IMR-90 (cell line): Measurements from ENCODE around the gene C11orf98. TPM values are rescaled to one million over a fixed set of nuclear protein-coding genes. Genes with fewer than 3 reads are reported as not detected.
A peak's percentile ranks its signal among the peaks of the same experiment; 100 is the strongest.

Experiments
- ATAC-seq: fragments of 200-7000 bp; cut with Tn5 transposase; 2 replicates; pipeline ENCODE4 v1.9.1; 2020; ENCODE audit warnings: low read depth, mild to moderate bottlenecking, moderate library complexity
- BruUV-seq: library from RNA; stranded (reverse); fragments of 400-500 nt; replicated peaks from 2 replicates; lab custom pipeline; 2021; lab: Mats Ljungman, UMichigan
- CTCF ChIA-PET: fragments of 300-600 bp; formaldehyde crosslinking; extraction: SDS; loops from one replicate; lab custom pipeline; 2021; ENCODE audit warnings: antibody characterized with exemption; lab: Yijun Ruan, JAX
- POLR2A ChIA-PET: fragments of 300-600 bp; sonication (Branson Sonifier 250); formaldehyde crosslinking; loops from one replicate; lab custom pipeline; 2022; ENCODE audit warnings: antibody characterized with exemption; ENCODE audit not compliant: unreplicated experiment; lab: Charles Lee
- DNase-seq: peaks from one replicate; pipeline ENCODE4 v3.0.0; 2013
- H2AFZ ChIP-seq: replicated peaks from 2 replicates; pipeline ENCODE3; 2013; ENCODE audit warnings: low read length, mild to moderate bottlenecking; ENCODE audit not compliant: poor library complexity
- H2AK5ac ChIP-seq: 2 replicates; pipeline ENCODE4 v1.6.1; 2013; ENCODE audit warnings: low read depth, low read length, inconsistent platforms
- H2AK9ac ChIP-seq: replicated peaks from 2 replicates; pipeline ENCODE3; 2013; ENCODE audit warnings: mild to moderate bottlenecking, low read depth, low read length, moderate library complexity; ENCODE audit not compliant: poor library complexity
- H2BK120ac ChIP-seq: 2 replicates; pipeline ENCODE4 v1.6.1; 2013; ENCODE audit warnings: low read depth, low read length, inconsistent platforms
- H2BK15ac ChIP-seq: 3 replicates; pipeline ENCODE4 v1.6.1; 2013; ENCODE audit warnings: low read depth, low read length, inconsistent platforms
- H2BK20ac ChIP-seq: 2 replicates; pipeline ENCODE4 v1.6.1; 2013; ENCODE audit warnings: low read depth, mild to moderate bottlenecking, inconsistent platforms, low read length, moderate library complexity
- H2BK5ac ChIP-seq: 2 replicates; pipeline ENCODE4 v1.6.1; 2013; ENCODE audit warnings: mild to moderate bottlenecking, low read depth, low read length, inconsistent platforms; ENCODE audit not compliant: poor library complexity, severe bottlenecking
- H3K14ac ChIP-seq: replicated peaks from 2 replicates; pipeline ENCODE4 v1.6.1; 2013; ENCODE audit warnings: low read depth, low read length, inconsistent platforms
- H3K18ac ChIP-seq: 2 replicates; pipeline ENCODE4 v1.6.1; 2013; ENCODE audit warnings: low read depth, low read length, control low read depth
- H3K23ac ChIP-seq: 2 replicates; pipeline ENCODE4 v1.6.1; 2013; ENCODE audit warnings: low read depth, low read length, inconsistent platforms
- H3K27ac ChIP-seq: 2 replicates; pipeline ENCODE4 v1.5.1; 2013; ENCODE audit warnings: mild to moderate bottlenecking, control low read depth, low read length; ENCODE audit not compliant: insufficient read depth
- H3K27me3 ChIP-seq: 2 replicates; pipeline ENCODE4 v1.6.1; 2013; ENCODE audit warnings: low read length; ENCODE audit not compliant: control insufficient read depth, insufficient read depth
- H3K36me3 ChIP-seq: 2 replicates; pipeline ENCODE4 v1.6.1; 2013; ENCODE audit warnings: low read length, mixed read lengths; ENCODE audit not compliant: control insufficient read depth, insufficient read depth
- H3K4ac ChIP-seq: 2 replicates; pipeline ENCODE4 v1.6.1; 2013; ENCODE audit warnings: low read depth, low read length, inconsistent platforms
- H3K4me1 ChIP-seq: 2 replicates; pipeline ENCODE4 v1.6.1; 2013; ENCODE audit warnings: low read length, mixed read lengths; ENCODE audit not compliant: control insufficient read depth, insufficient read depth
- H3K4me2 ChIP-seq: 2 replicates; pipeline ENCODE4 v1.6.1; 2013; ENCODE audit warnings: low read depth, mild to moderate bottlenecking, control low read depth, low read length, moderate library complexity
- H3K4me3 ChIP-seq: 2 replicates; pipeline ENCODE4 v1.5.1; 2013; ENCODE audit warnings: low read depth, mild to moderate bottlenecking, control low read depth, low read length, moderate library complexity; ENCODE audit not compliant: insufficient read depth
- H3K56ac ChIP-seq: 2 replicates; pipeline ENCODE4 v1.6.1; 2013; ENCODE audit warnings: low read length, inconsistent platforms; ENCODE audit not compliant: insufficient read depth; ENCODE audit errors: extremely low read depth
- H3K79me1 ChIP-seq, 2 experiments: 2 replicates each; pipeline ENCODE4 v1.6.1; 2013; ENCODE audit warnings: low read length in 2 of 2, inconsistent platforms in 1 of 2, low read depth in 1 of 2
- H3K9ac ChIP-seq: 2 replicates; pipeline ENCODE4 v1.6.1; 2013; ENCODE audit warnings: low read depth, low read length, control low read depth
- H3K9me1 ChIP-seq: 2 replicates; pipeline ENCODE4 v1.6.1; 2013; ENCODE audit warnings: low read length, inconsistent platforms; ENCODE audit not compliant: insufficient read depth
- H3K9me3 ChIP-seq: 2 replicates; pipeline ENCODE4 v1.6.1; 2013; ENCODE audit warnings: low read length; ENCODE audit not compliant: control insufficient read depth, insufficient read depth
- H4K20me1 ChIP-seq: 2 replicates; pipeline ENCODE4 v1.6.1; 2013; ENCODE audit warnings: low read length, inconsistent platforms; ENCODE audit not compliant: insufficient read depth
- H4K5ac ChIP-seq: 2 replicates; pipeline ENCODE4 v1.6.1; 2013; ENCODE audit warnings: mild to moderate bottlenecking, low read depth, low read length, control low read depth
- H4K8ac ChIP-seq, 2 experiments: 2 replicates each; pipeline ENCODE4 v1.6.1; 2013; ENCODE audit warnings: low read depth in 2 of 2, low read length in 2 of 2, control low read depth in 1 of 2, inconsistent platforms in 1 of 2
- H4K91ac ChIP-seq: 2 replicates; pipeline ENCODE4 v1.6.1; 2013; ENCODE audit warnings: low read depth, low read length, inconsistent platforms; ENCODE audit not compliant: insufficient read depth
- BHLHE40 ChIP-seq: fragments of 150-350 bp; IDR thresholded peaks from 2 replicates; pipeline ENCODE4 v1.6.1; 2016; ENCODE audit warnings: mild to moderate bottlenecking, low read depth, low read length
- CEBPB ChIP-seq: IDR thresholded peaks from 2 replicates; pipeline ENCODE4 v1.6.1; 2012; ENCODE audit warnings: low read depth, low read length, improper control_type of control experiment
- CHD1 ChIP-seq: IDR thresholded peaks from 2 replicates; pipeline ENCODE4 v1.6.1; 2012; ENCODE audit warnings: low read depth, low read length, improper control_type of control experiment
- CTCF ChIP-seq: conservative IDR thresholded peaks from 2 replicates; pipeline ENCODE4 v1.5.1; 2012; ENCODE audit warnings: mild to moderate bottlenecking, low read depth, low read length, improper control_type of control experiment
- FOS ChIP-seq: fragments of 150-350 bp; IDR thresholded peaks from 2 replicates; pipeline ENCODE4 v1.6.1; 2016; ENCODE audit warnings: low read depth, low read length
- MAFK ChIP-seq: IDR thresholded peaks from 2 replicates; pipeline ENCODE4 v1.6.1; 2012; ENCODE audit warnings: low read depth, low read length, improper control_type of control experiment
- MAZ ChIP-seq: IDR thresholded peaks from 2 replicates; pipeline ENCODE4 v1.6.1; 2012; ENCODE audit warnings: low read depth, mild to moderate bottlenecking, low read length, improper control_type of control experiment, moderate library complexity, borderline replicate concordance
- MXI1 ChIP-seq: IDR thresholded peaks from 2 replicates; pipeline ENCODE4 v1.6.1; 2012; ENCODE audit warnings: low read depth, mild to moderate bottlenecking, low read length, moderate library complexity, borderline replicate concordance
- NFE2L2 ChIP-seq: fragments of 150-350 bp; IDR thresholded peaks from 2 replicates; pipeline ENCODE4 v1.6.1; 2016; ENCODE audit warnings: low read depth, mild to moderate bottlenecking, low read length
- POLR2A ChIP-seq: IDR thresholded peaks from 2 replicates; pipeline ENCODE4 v1.6.1; 2012; ENCODE audit warnings: mild to moderate bottlenecking, low read depth, low read length
- RAD21 ChIP-seq: IDR thresholded peaks from 2 replicates; pipeline ENCODE4 v1.6.1; 2012; ENCODE audit warnings: low read length, improper control_type of control experiment
- RCOR1 ChIP-seq: IDR thresholded peaks from 2 replicates; pipeline ENCODE4 v1.6.1; 2012; ENCODE audit warnings: mild to moderate bottlenecking, low read length, improper control_type of control experiment; ENCODE audit not compliant: insufficient replicate concordance
- RFX5 ChIP-seq: IDR thresholded peaks from 2 replicates; pipeline ENCODE4 v1.8.0; 2012; ENCODE audit warnings: low read depth, mild to moderate bottlenecking, low read length, moderate library complexity
- SMC3 ChIP-seq: fragments of 150-350 bp; IDR thresholded peaks from 2 replicates; pipeline ENCODE4 v1.6.1; 2016; ENCODE audit warnings: low read depth, mild to moderate bottlenecking, antibody characterized with exemption, low read length, moderate library complexity
- USF2 ChIP-seq: fragments of 150-350 bp; IDR thresholded peaks from 2 replicates; pipeline ENCODE4 v1.6.1; 2017; ENCODE audit warnings: mild to moderate bottlenecking, antibody characterized with exemption, low read length, low read depth
- WGBS, 2 experiments: methylation state at CpG; one replicate each; pipeline versions ENCODE4 v1.1.5 to v1.1.7; 2013; ENCODE audit warnings: missing lambda C conversion rate in 2 of 2; ENCODE audit not compliant: insufficient read length in 1 of 2; ENCODE audit errors: extremely low coverage in 2 of 2; 5-methylcytosine and 5-hydroxymethylcytosine counted together
- dilution Hi-C: fragments of 300-500 bp; cut with HindIII; formaldehyde crosslinking; loops from one replicate; pipeline ENCODE4 v1.14.3; 2018; ENCODE audit warnings: low sequenced_read_pairs; ENCODE audit not compliant: unreplicated experiment
- in situ Hi-C: fragments of 300-500 bp; cut with MboI; formaldehyde crosslinking; loops from 3 replicates; pipeline ENCODE4 v1.14.3; 2019; ENCODE audit warnings: low sequenced_read_pairs, inconsistent platforms, mixed read lengths
- intact Hi-C: fragments of 100-400 bp; cut with micrococcal nuclease; formaldehyde crosslinking; loops from 2 replicates; pipeline ENCODE4 v1.10.0; 2022
- polyA plus RNA-seq, 3 experiments: library from polyadenylated mRNA; depleted of rRNA; stranded (reverse); fragments of >200 nt; gene quantifications; 2 replicates each; pipeline ENCODE4 v1.2.3, GENCODE V29; 2012; ENCODE audit warnings: low replicate concordance in 1 of 3
- total RNA-seq: library from RNA; depleted of rRNA; stranded (reverse); fragments of >200 nt; gene quantifications from 2 replicates; pipeline ENCODE4 v1.2.3, GENCODE V29; 2012
- TF ChIP-seq, protein P1 (sequence below): fragments of 150-350 bp; IDR thresholded peaks from 2 replicates; pipeline ENCODE4 v1.6.1; 2016; ENCODE audit warnings: low read depth, mild to moderate bottlenecking, low read length, moderate library complexity, borderline replicate concordance

The C11orf98 gene
- total and polyA plus RNA-seq, 2 of the 4 experiments (the other 2 are of a cell fraction), result 41.2 to 62.3 TPM

DNA sequence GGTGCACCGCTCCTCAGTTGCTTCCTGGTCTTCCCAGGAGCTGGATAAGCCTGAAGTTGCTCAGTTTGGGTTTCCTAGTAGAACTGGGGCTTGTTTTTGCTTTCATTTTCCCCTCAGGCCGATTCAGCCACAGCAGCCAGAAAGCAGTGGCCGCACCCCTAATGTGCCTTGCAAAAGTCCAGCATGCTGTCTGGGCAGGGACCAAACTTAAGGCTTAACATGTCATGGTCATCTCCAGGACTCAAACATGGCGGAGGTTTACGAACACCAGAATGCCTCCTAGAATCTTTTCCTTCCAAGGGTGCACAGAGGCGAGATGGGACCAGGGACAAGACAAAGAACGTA, 45.0 kb upstream of the C11orf98 start:
- in situ Hi-C loops, result no loop called here
- H3K4ac ChIP-seq, result peak overlapping the region; percentile 93
- peak overlapping the region; percentile 83 for H3K56ac ChIP-seq
- H2AK5ac ChIP-seq, result peak overlapping the region; percentile 91
- H4K8ac ChIP-seq, result peak overlapping the region; percentile 93 to 98
- dilution Hi-C loops, result no loop called here
- ChIA-PET CTCF (no interaction called here), POLR2A (interaction anchor here (0.5 to 2.1 kb wide), 2 partner anchors 18 to 1475 kb away, joined by 6 to 7 read pairs; partner anchors contain the start of genes HNRNPUL2 and TTC9C)
- H3K18ac ChIP-seq, result peak overlapping the region; percentile 58; the same call in 1 of the 2 replicates
- peak overlapping the region; percentile 93 for H3K27ac ChIP-seq
- peaks cover 17% of the 10 kb centered on the region for H3K9me1 ChIP-seq
- peak overlapping the region; percentile 94 for H3K14ac ChIP-seq
- H3K4me2 ChIP-seq, result peak overlapping the region; percentile 81
- 93% methylated on average over 3 of the region's 7 CpGs; no CpG with 5 or more reads in 1 of the 2 experiments for WGBS, 2 experiments
- H3K36me3 ChIP-seq, result peaks cover 31% of the 10 kb centered on the region
- DNase-seq (no peak), ATAC-seq (no peak)
- H3K9me3 ChIP-seq, result no peaks in the 10 kb centered on the region
- H3K9ac ChIP-seq, result peak overlapping the region; percentile 84
- peak overlapping the region; percentile 45; the same call in 1 of the 2 replicates for H2BK120ac ChIP-seq
- no peaks in the 10 kb centered on the region for H4K20me1 ChIP-seq
- peak overlapping the region; percentile 92 for H4K5ac ChIP-seq
- H3K4me1 ChIP-seq, result peaks cover 20% of the 10 kb centered on the region
- no peak overlapping the region for H2BK15ac ChIP-seq
- peak overlapping the region; percentile 41 for H3K4me3 ChIP-seq
- intact Hi-C loops, result no loop called here
- no peaks in the 10 kb centered on the region for H3K27me3 ChIP-seq
- peak overlapping the region; percentile 89 for H3K23ac ChIP-seq
- no peak overlapping the region for H2BK20ac ChIP-seq
- peak overlapping the region; percentile 87 for H4K91ac ChIP-seq
- H2AK9ac ChIP-seq, result peak overlapping the region; percentile 97
- BruUV-seq, result no TSS peak
- H2BK5ac ChIP-seq, result peak overlapping the region; percentile 82
- no peak for TF ChIP-seq BHLHE40
- no peak for TF ChIP-seq USF2
- TF ChIP-seq SMC3, result no peak
- no peak for TF ChIP-seq CHD1
- no peak for TF ChIP-seq RFX5
- TF ChIP-seq RCOR1, result no peak
- TF ChIP-seq POLR2A, result no peak
- TF ChIP-seq NFE2L2, result no peak
- no peak for TF ChIP-seq MAZ
- no peak for TF ChIP-seq FOS
- TF ChIP-seq, protein P1, sequence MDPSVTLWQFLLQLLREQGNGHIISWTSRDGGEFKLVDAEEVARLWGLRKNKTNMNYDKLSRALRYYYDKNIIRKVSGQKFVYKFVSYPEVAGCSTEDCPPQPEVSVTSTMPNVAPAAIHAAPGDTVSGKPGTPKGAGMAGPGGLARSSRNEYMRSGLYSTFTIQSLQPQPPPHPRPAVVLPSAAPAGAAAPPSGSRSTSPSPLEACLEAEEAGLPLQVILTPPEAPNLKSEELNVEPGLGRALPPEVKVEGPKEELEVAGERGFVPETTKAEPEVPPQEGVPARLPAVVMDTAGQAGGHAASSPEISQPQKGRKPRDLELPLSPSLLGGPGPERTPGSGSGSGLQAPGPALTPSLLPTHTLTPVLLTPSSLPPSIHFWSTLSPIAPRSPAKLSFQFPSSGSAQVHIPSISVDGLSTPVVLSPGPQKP, result no peak
- no peak for TF ChIP-seq CEBPB
- TF ChIP-seq CTCF, result no peak
- TF ChIP-seq MAFK, result no peak
- no peak for TF ChIP-seq MXI1
- TF ChIP-seq RAD21, result no peak
- H2AFZ ChIP-seq, result peak overlapping the region; percentile 90
- H3K79me1 ChIP-seq, result peaks cover 25 to 67% of the 10 kb centered on the region in 2 experiments
